Measurements from ENCODE around the gene PPP1R3F. TPM values are rescaled to one million over a fixed set of nuclear protein-coding genes. Genes with fewer than 3 reads are reported as not detected.
A peak's percentile ranks its signal among the peaks of the same experiment; 100 is the strongest.

PPP1R3F gene
- total and polyA plus RNA-seq, 12 donors = 2.6 to 11.6 (median 6.1) TPM

GRCh38 chrX:49286581-49286980 is 17.0 kb downstream of the PPP1R3F start:
- TF ChIP-seq POLR2A (IDR thresholded peaks at IDR 0.05) (no peak), CTCF (IDR thresholded peaks at IDR 0.05) (no peak)
- H3K4me3 ChIP-seq = no peak overlapping the region
- no peak overlapping the region for H3K27ac ChIP-seq
- no peaks in the 10 kb centered on the region for H3K9me3 ChIP-seq (replicated peaks in 1 of 3)
- no peaks in the 10 kb centered on the region for H3K36me3 ChIP-seq (replicated peaks in 1 of 2)
- no peaks in the 10 kb centered on the region for H3K27me3 ChIP-seq
- intact Hi-C loops (cut with DNase I) = no loop called here
- no peaks in the 10 kb centered on the region for H3K4me1 ChIP-seq (replicated peaks in 1 of 2)
- no peak for DNase-seq
- 51 to 78% (median 75%) methylated on average over 1 to 4 of the region's 4 CpGs; no CpG with 5 or more reads in 1 of the 4 donors for WGBS, 4 donors

- Histone ChIP-seq H3K4me1 (replicated peaks in 1 of 2) (no peaks in the 10 kb centered on the region), H3K4me3 (no peak overlapping the region), H3K36me3 (replicated peaks in 1 of 2) (no peaks in the 10 kb centered on the region), H3K27me3 (peaks cover 7% of the 10 kb centered on the region), H3K9me3 (replicated peaks in 1 of 3) (no peaks in the 10 kb centered on the region), H3K27ac (no peak overlapping the region)
- WGBS, 4 donors = 93 to 100% (median 100%) methylated on average over 1 of the region's 1 CpG
- DNase-seq = no peak
- intact Hi-C loops (cut with DNase I) = no loop called here
- TF ChIP-seq POLR2A (IDR thresholded peaks at IDR 0.05) = no peak
- TF ChIP-seq CTCF (IDR thresholded peaks at IDR 0.05) = no peak
These were observed 18.1 kb downstream of the PPP1R3F start for GRCh38 chrX:49287665-49288064.

GRCh38 chrX:49290215-49290614 is 20.6 kb downstream of the PPP1R3F start:
- Histone ChIP-seq H3K27ac (no peak overlapping the region), H3K9me3 (replicated peaks in 1 of 3) (no peaks in the 10 kb centered on the region), H3K36me3 (replicated peaks in 1 of 2) (no peaks in the 10 kb centered on the region), H3K27me3 (peaks cover 9% of the 10 kb centered on the region), H3K4me1 (replicated peaks in 1 of 2) (no peaks in the 10 kb centered on the region), H3K4me3 (no peak overlapping the region)
- peak in 1 of 7 donors; percentile 33 for DNase-seq
- intact Hi-C loops (cut with DNase I) = no loop called here
- no peak for TF ChIP-seq CTCF (IDR thresholded peaks at IDR 0.05)
- TF ChIP-seq POLR2A (IDR thresholded peaks at IDR 0.05) = no peak
- 59 to 69% (median 62%) methylated on average over 4 to 7 of the region's 7 CpGs for WGBS, 4 donors

- 18 to 42% (median 29%) methylated on average over 9 to 11 of the region's 11 CpGs for WGBS, 4 donors
- DNase-seq = peak; percentile 37 to 83 (median 64)
- intact Hi-C loops (cut with DNase I) = no loop called here
- Histone ChIP-seq H3K4me3 (no peak overlapping the region), H3K4me1 (replicated peaks in 1 of 2) (no peaks in the 10 kb centered on the region), H3K36me3 (replicated peaks in 1 of 2) (no peaks in the 10 kb centered on the region), H3K9me3 (replicated peaks in 1 of 3) (no peaks in the 10 kb centered on the region), H3K27me3 (peaks cover 9% of the 10 kb centered on the region), H3K27ac (no peak overlapping the region)
- TF ChIP-seq CTCF (IDR thresholded peaks at IDR 0.05) (peak; percentile 34 to 68 (median 59)), POLR2A (IDR thresholded peaks at IDR 0.05) (no peak)
These were observed 22.2 kb downstream of the PPP1R3F start for GRCh38 chrX:49291615-49292337.
